Vagina (tissue), 2 donors: ENCODE results near the gene IL11RA. TPM values are rescaled to one million over a fixed set of nuclear protein-coding genes. Genes with fewer than 3 reads are reported as not detected.

Source experiments
- DNase-seq, 2 donors: peaks; one replicate each; pipeline ENCODE4 v3.0.0-alpha.2; 2017; ENCODE audit errors: extremely low spot score in 2 of 2
- H3K27ac ChIP-seq: fragments of 200-600 bp; sonication (generic); one replicate; pipeline ENCODE4 v1.5.1; 2019
- H3K27me3 ChIP-seq: fragments of 200-600 bp; sonication (generic); one replicate; pipeline ENCODE4 v1.5.1; 2019
- H3K36me3 ChIP-seq, 2 donors: fragments of 200-600 bp; sonication (generic); one replicate each; pipeline ENCODE4 v1.5.1; 2017 to 2019
- H3K4me1 ChIP-seq: fragments of 200-600 bp; sonication (generic); one replicate; pipeline ENCODE4 v1.5.1; 2019
- H3K4me3 ChIP-seq, 2 donors: fragments of 200-600 bp; sonication (generic); 1 replicate in 1 of 2; 2 replicates in 1 of 2; pipeline ENCODE4 v1.5.1; 2016 to 2019
- H3K9me3 ChIP-seq: fragments of 200-600 bp; sonication (generic); one replicate; pipeline ENCODE4 v1.5.1; 2019
- CTCF ChIP-seq, 3 experiments: fragments of 450-650 bp in 2 of 3; fragments of 200-600 bp in 1 of 3; sonication (generic) in 1 of 3; IDR thresholded peaks; one replicate each; pipeline ENCODE4 v1.5.1; 2017 to 2019; ENCODE audit warnings: antibody characterized with exemption in 3 of 3, mild to moderate bottlenecking in 2 of 3, moderate library complexity in 2 of 3
- POLR2A ChIP-seq, 2 donors: fragments of 450-650 bp; IDR thresholded peaks; one replicate each; pipeline ENCODE4 v1.6.1; 2017; ENCODE audit warnings: antibody characterized with exemption in 2 of 2, mild to moderate bottlenecking in 2 of 2, moderate library complexity in 2 of 2
- POLR2AphosphoS5 ChIP-seq, 2 donors: sonication (generic); formaldehyde crosslinking; IDR thresholded peaks; one replicate each; pipeline ENCODE4 v1.9.0; 2017; ENCODE audit warnings: antibody characterized with exemption in 2 of 2, mild to moderate bottlenecking in 2 of 2, low read depth in 1 of 2; ENCODE audit not compliant: insufficient read depth in 1 of 2
- intact Hi-C: fragments of 100-400 bp; cut with DNase I; formaldehyde crosslinking; loops from one replicate; pipeline ENCODE4 v1.15.1; 2023
- total RNA-seq: library from RNA; depleted of rRNA; stranded (reverse); fragments of >200 nt; gene quantifications from one replicate; pipeline ENCODE4 v1.2.3, GENCODE V29; 2016

Gene IL11RA
- total RNA-seq, 1 donor from 2014 or later, result 30.7 TPM

- no peak for DNase-seq
- Histone ChIP-seq H3K9me3 (no peaks in the 10 kb centered on the region), H3K4me1 (peaks cover 12% of the 10 kb centered on the region), H3K4me3 (no peak overlapping the region), H3K27me3 (no peaks in the 10 kb centered on the region), H3K27ac (no peak overlapping the region), H3K36me3 (no peaks in the 10 kb centered on the region)
- TF ChIP-seq POLR2A (IDR thresholded peaks at IDR 0.05) (no peak), CTCF (IDR thresholded peaks at IDR 0.05) (no peak), POLR2AphosphoS5 (IDR thresholded peaks at IDR 0.05; ENCODE audit: insufficient read depth in 1 of 2, low read depth in 1 of 2) (no peak)
- intact Hi-C loops, result no loop called here
Observed at GRCh38 chr9:34689512-34689911, 37.5 kb downstream of the IL11RA start.

DNA sequence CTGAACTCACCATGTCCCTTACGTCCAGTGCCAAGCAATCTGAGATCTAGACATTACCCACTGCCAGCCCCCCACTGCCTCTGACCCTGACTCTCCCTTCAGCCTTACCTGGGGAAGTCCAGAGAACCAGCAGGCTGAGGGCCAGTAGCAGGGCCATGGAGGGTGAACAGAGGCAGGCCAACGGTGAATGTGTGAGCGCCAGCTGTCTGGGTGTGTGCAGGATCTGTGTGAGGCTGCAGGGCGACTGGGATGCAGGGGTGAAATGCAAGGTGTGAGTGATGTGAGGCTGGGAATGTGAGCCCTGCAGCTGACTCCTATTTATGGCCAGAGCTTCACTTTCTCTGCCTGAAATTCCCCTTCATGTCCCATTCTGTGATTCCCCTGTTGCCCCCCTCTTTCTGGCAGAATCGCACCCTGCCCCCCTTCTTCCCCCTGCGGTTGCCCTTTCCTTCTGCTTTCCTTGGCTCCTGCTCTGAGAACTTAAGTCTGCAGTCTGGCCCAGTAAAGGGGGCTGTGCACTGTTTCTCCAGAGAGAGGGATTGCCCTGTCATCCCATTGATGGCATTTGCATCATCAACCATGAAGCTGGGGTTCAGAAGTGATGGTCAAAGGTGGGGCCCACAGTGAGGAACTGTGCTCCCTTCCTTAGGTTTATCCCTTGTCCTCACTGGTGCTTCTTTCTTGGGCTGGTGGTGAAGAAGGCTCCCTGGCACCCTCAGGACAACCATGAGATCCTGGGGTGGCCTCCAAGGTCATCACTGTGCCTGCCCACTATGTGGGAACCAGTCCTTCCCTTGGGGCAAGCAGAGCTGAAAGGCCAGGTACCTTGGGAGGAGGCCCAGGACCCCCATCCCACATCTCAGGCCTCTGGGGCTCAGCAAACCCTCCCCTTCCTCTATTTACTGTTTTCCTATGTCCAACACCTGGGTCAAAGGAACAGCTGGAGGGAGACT, 39.3 kb downstream of the IL11RA start, which contains the start of gene CCL19:
TSS of gene CCL19 (minus strand) at position 294 of the 953 bp plus-strand sequence. CDS start at position 157, 137 bp downstream.
- Histone ChIP-seq H3K27me3 (no peaks in the 10 kb centered on the region), H3K27ac (no peak within 1 kb of the TSS), H3K9me3 (no peaks in the 10 kb centered on the region), H3K4me3 (no peak within 1 kb of the TSS), H3K4me1 (peaks cover 12% of the 10 kb centered on the region), H3K36me3 (no peaks in the 10 kb centered on the region)
- intact Hi-C loops, result no loop called here
- TF ChIP-seq POLR2AphosphoS5 (IDR thresholded peaks at IDR 0.05; ENCODE audit: insufficient read depth in 1 of 2, low read depth in 1 of 2) (no peak), POLR2A (IDR thresholded peaks at IDR 0.05) (no peak), CTCF (IDR thresholded peaks at IDR 0.05) (no peak)
- DNase-seq, result no peak

GRCh38 chr9:34691936-34692315, 39.9 kb downstream of the IL11RA start:
- no peak for TF ChIP-seq POLR2A (IDR thresholded peaks at IDR 0.05)
- TF ChIP-seq POLR2AphosphoS5 (IDR thresholded peaks at IDR 0.05; ENCODE audit: insufficient read depth in 1 of 2, low read depth in 1 of 2), result no peak
- no peaks in the 10 kb centered on the region for H3K9me3 ChIP-seq
- H3K36me3 ChIP-seq, result no peaks in the 10 kb centered on the region
- no peak for DNase-seq
- no peaks in the 10 kb centered on the region for H3K27me3 ChIP-seq
- peaks cover 12% of the 10 kb centered on the region for H3K4me1 ChIP-seq
- intact Hi-C loops, result no loop called here
- H3K27ac ChIP-seq, result no peak overlapping the region
- no peak overlapping the region for H3K4me3 ChIP-seq

- Histone ChIP-seq H3K36me3 (no peaks in the 10 kb centered on the region), H3K4me3 (no peak overlapping the region), H3K9me3 (no peaks in the 10 kb centered on the region), H3K27me3 (no peaks in the 10 kb centered on the region), H3K4me1 (peaks cover 4% of the 10 kb centered on the region), H3K27ac (no peak overlapping the region)
- no peak for TF ChIP-seq POLR2A (IDR thresholded peaks at IDR 0.05)
- no peak for TF ChIP-seq POLR2AphosphoS5 (IDR thresholded peaks at IDR 0.05; ENCODE audit: insufficient read depth in 1 of 2, low read depth in 1 of 2)
- no peak for TF ChIP-seq CTCF (IDR thresholded peaks at IDR 0.05)
- no peak for DNase-seq
- intact Hi-C loops, result no loop called here
Observed at GRCh38 chr9:34693560-34693959, 41.6 kb downstream of the IL11RA start.

- H3K4me1 ChIP-seq, result no peaks in the 10 kb centered on the region
- H3K36me3 ChIP-seq, result no peaks in the 10 kb centered on the region
- no peaks in the 10 kb centered on the region for H3K9me3 ChIP-seq
- no peaks in the 10 kb centered on the region for H3K27me3 ChIP-seq
- TF ChIP-seq POLR2AphosphoS5 (IDR thresholded peaks at IDR 0.05; ENCODE audit: insufficient read depth in 1 of 2, low read depth in 1 of 2) (no peak), CTCF (IDR thresholded peaks at IDR 0.05) (no peak), POLR2A (IDR thresholded peaks at IDR 0.05) (no peak)
- intact Hi-C loops, result no loop called here
- H3K4me3 ChIP-seq, result no peak overlapping the region
- no peak for DNase-seq
- no peak overlapping the region for H3K27ac ChIP-seq
Observed at GRCh38 chr9:34694811-34695210, 42.8 kb downstream of the IL11RA start.
